Astrocyte (in vitro differentiated cells and primary cell): Measurements from ENCODE around the gene TCAIM. TPM values are rescaled to one million over a fixed set of nuclear protein-coding genes. Genes with fewer than 3 reads are reported as not detected.

ENCODE experiments used
- DNase-seq: peaks from one replicate; pipeline ENCODE4 v3.0.0-alpha.2; 2010; ENCODE audit warnings: low read depth
- FAIRE-seq: peaks from 2 replicates; lab custom pipeline; 2011; peaks lifted over from hg19 to GRCh38; lab: Jason Lieb, UNC
- H2AFZ ChIP-seq: 2 replicates; pipeline ENCODE4 v1.6.0; 2012; ENCODE audit warnings: low read depth, low read length, inconsistent platforms
- H3K27ac ChIP-seq: 2 replicates; pipeline ENCODE4 v1.5.1; 2011; ENCODE audit warnings: low read depth, low read length, inconsistent platforms
- H3K27me3 ChIP-seq: 2 replicates; pipeline ENCODE4 v1.6.0; 2011; ENCODE audit warnings: low read length, inconsistent platforms; ENCODE audit not compliant: insufficient read depth
- H3K36me3 ChIP-seq: 2 replicates; pipeline ENCODE4 v1.5.1; 2011; ENCODE audit warnings: low read length, inconsistent platforms; ENCODE audit not compliant: insufficient read depth
- H3K4me1 ChIP-seq: 2 replicates; pipeline ENCODE4 v1.5.1; 2011; ENCODE audit warnings: low read length, inconsistent platforms; ENCODE audit not compliant: insufficient read depth
- H3K4me2 ChIP-seq: 2 replicates; pipeline ENCODE4 v1.6.0; 2012; ENCODE audit warnings: low read length, inconsistent platforms
- H3K4me3 ChIP-seq: 2 replicates; pipeline ENCODE4 v1.5.1; 2011; ENCODE audit warnings: low read depth, mild to moderate bottlenecking, low read length, inconsistent platforms; ENCODE audit not compliant: insufficient read depth
- H3K79me2 ChIP-seq: 2 replicates; pipeline ENCODE4 v1.6.0; 2012; ENCODE audit warnings: mild to moderate bottlenecking, low read length, inconsistent platforms; ENCODE audit not compliant: insufficient read depth
- H3K9ac ChIP-seq: 2 replicates; pipeline ENCODE4 v1.6.0; 2012; ENCODE audit warnings: mild to moderate bottlenecking, low read length, inconsistent platforms
- H3K9me3 ChIP-seq: 2 replicates; pipeline ENCODE4 v1.5.1; 2012; ENCODE audit warnings: low read depth, mild to moderate bottlenecking, low read length, inconsistent platforms; ENCODE audit not compliant: insufficient read depth
- H4K20me1 ChIP-seq: 2 replicates; pipeline ENCODE4 v1.6.0; 2012; ENCODE audit warnings: low read length, inconsistent platforms; ENCODE audit not compliant: insufficient read depth
- H3K27ac Mint-ChIP-seq: one replicate; pipeline ENCODE4 v1.8.0; 2021; ENCODE audit warnings: mild to moderate bottlenecking, mixed read lengths; ENCODE audit not compliant: unreplicated experiment
- H3K27me3 Mint-ChIP-seq: one replicate; pipeline ENCODE4 v1.8.0; 2021; ENCODE audit warnings: low read depth, mixed read lengths; ENCODE audit not compliant: unreplicated experiment
- H3K36me3 Mint-ChIP-seq: one replicate; pipeline ENCODE4 v1.8.0; 2021; ENCODE audit warnings: low read depth, mixed read lengths; ENCODE audit not compliant: unreplicated experiment
- H3K4me1 Mint-ChIP-seq: one replicate; pipeline ENCODE4 v1.8.0; 2021; ENCODE audit warnings: low read depth, mixed read lengths; ENCODE audit not compliant: unreplicated experiment
- H3K4me3 Mint-ChIP-seq: one replicate; pipeline ENCODE4 v1.8.0; 2021; ENCODE audit warnings: mild to moderate bottlenecking, moderate library complexity, mixed read lengths; ENCODE audit not compliant: unreplicated experiment
- H3K9me3 Mint-ChIP-seq: one replicate; pipeline ENCODE4 v1.8.0; 2021; ENCODE audit warnings: mild to moderate bottlenecking, mixed read lengths; ENCODE audit not compliant: unreplicated experiment
- EZH2 ChIP-seq: IDR thresholded peaks from 2 replicates; pipeline ENCODE4 v1.6.1; 2012; ENCODE audit warnings: mild to moderate bottlenecking, low read length, inconsistent platforms; ENCODE audit not compliant: insufficient read depth
- total RNA-seq: library from RNA; stranded (reverse); gene quantifications from 2 replicates; pipeline ENCODE4 v1.2.1, GENCODE V29; 2021
- TF ChIP-seq, protein P1 (sequence below): IDR thresholded peaks from 2 replicates; pipeline ENCODE4 v1.5.1; 2011; ENCODE audit warnings: low read depth, mild to moderate bottlenecking, inconsistent platforms, low read length, moderate library complexity; ENCODE audit not compliant: insufficient read depth

Gene TCAIM
- total RNA-seq, 1 donor from 2014 or later = 25.5 TPM

DNA sequence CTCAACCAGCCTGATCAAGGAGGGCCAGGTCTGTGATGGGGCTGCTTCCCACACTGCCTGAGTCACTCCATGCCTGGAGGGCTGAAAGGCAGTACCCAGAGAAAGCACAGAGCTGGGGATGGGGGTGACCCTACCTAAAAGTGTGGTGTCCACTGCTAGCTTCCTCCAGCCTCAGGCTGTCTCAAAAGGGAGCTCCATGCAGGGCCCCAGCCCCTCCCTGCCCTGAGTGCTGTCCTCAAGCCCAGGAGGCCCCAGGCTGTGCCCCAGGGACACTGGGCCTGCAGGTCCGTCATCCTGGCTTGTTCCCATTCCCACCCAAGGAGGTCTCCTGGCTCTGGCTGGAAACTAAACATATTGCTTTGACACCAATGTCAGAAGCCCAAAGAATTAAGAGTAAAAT, 82.1 kb downstream of the TCAIM start:
- Histone ChIP-seq H2AFZ (no peak overlapping the region), H3K4me3 (no peak overlapping the region), H3K27me3 (no peaks in the 10 kb centered on the region), H4K20me1 (no peaks in the 10 kb centered on the region), H3K4me1 (no peaks in the 10 kb centered on the region), H3K9ac (no peak overlapping the region), H3K27ac (no peak overlapping the region), H3K79me2 (no peaks in the 10 kb centered on the region), H3K4me2 (no peak overlapping the region), H3K36me3 (no peaks in the 10 kb centered on the region), H3K9me3 (no peaks in the 10 kb centered on the region)
- no peak for FAIRE-seq
- no peak for TF ChIP-seq EZH2
- TF ChIP-seq, protein P1, sequence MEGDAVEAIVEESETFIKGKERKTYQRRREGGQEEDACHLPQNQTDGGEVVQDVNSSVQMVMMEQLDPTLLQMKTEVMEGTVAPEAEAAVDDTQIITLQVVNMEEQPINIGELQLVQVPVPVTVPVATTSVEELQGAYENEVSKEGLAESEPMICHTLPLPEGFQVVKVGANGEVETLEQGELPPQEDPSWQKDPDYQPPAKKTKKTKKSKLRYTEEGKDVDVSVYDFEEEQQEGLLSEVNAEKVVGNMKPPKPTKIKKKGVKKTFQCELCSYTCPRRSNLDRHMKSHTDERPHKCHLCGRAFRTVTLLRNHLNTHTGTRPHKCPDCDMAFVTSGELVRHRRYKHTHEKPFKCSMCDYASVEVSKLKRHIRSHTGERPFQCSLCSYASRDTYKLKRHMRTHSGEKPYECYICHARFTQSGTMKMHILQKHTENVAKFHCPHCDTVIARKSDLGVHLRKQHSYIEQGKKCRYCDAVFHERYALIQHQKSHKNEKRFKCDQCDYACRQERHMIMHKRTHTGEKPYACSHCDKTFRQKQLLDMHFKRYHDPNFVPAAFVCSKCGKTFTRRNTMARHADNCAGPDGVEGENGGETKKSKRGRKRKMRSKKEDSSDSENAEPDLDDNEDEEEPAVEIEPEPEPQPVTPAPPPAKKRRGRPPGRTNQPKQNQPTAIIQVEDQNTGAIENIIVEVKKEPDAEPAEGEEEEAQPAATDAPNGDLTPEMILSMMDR = no peak
- no peak for DNase-seq
- Mint-ChIP-seq H3K9me3 (peaks cover 7% of the 10 kb centered on the region), H3K27ac (no peak overlapping the region), H3K4me1 (no peaks in the 10 kb centered on the region), H3K27me3 (peaks cover 15% of the 10 kb centered on the region), H3K36me3 (peaks cover 3% of the 10 kb centered on the region), H3K4me3 (no peak overlapping the region)

DNA sequence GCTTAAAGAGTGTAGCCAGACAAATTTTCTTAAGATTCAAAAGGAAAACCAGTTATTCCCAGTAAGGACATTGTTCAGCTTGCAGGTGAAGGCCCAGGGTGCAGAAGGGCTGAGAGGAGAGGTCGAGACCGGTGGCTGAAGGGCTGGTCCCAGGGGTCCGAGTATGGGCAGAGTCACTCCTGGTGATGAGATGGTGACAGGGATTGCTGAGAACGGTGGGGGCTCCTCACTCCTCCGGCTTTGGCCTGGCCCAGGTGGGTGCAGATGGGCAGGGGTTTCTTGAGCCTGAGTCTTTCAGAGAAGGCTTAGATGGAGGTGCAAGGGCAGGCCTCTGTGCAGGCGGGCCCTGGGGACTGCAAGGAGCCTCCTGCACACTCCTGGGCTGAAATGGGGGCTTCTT, 82.7 kb downstream of the TCAIM start:
- no peak overlapping the region for H3K4me3 ChIP-seq
- Mint-ChIP-seq H3K36me3 (peaks cover 3% of the 10 kb centered on the region), H3K4me1 (no peaks in the 10 kb centered on the region), H3K27ac (no peak overlapping the region), H3K4me3 (no peak overlapping the region), H3K9me3 (peaks cover 7% of the 10 kb centered on the region), H3K27me3 (peaks cover 15% of the 10 kb centered on the region)
- FAIRE-seq (no peak), DNase-seq (no peak)
- no peaks in the 10 kb centered on the region for H3K79me2 ChIP-seq
- H3K4me1 ChIP-seq = no peaks in the 10 kb centered on the region
- no peaks in the 10 kb centered on the region for H3K36me3 ChIP-seq
- H3K27ac ChIP-seq = no peak overlapping the region
- no peaks in the 10 kb centered on the region for H4K20me1 ChIP-seq
- TF ChIP-seq, protein P1 = no peak
- no peak for TF ChIP-seq EZH2
- H3K4me2 ChIP-seq = no peak overlapping the region
- H3K9ac ChIP-seq = no peak overlapping the region
- no peak overlapping the region for H2AFZ ChIP-seq
- no peaks in the 10 kb centered on the region for H3K9me3 ChIP-seq
- H3K27me3 ChIP-seq = no peaks in the 10 kb centered on the region

- no peak overlapping the region for H3K27ac Mint-ChIP-seq
- H3K4me1 ChIP-seq = no peaks in the 10 kb centered on the region
- no peak overlapping the region for H3K4me3 Mint-ChIP-seq
- DNase-seq = no peak
- no peaks in the 10 kb centered on the region for H3K9me3 ChIP-seq
- TF ChIP-seq, protein P1 = no peak
- TF ChIP-seq EZH2 = no peak
- no peaks in the 10 kb centered on the region for H3K36me3 ChIP-seq
- no peaks in the 10 kb centered on the region for H3K4me1 Mint-ChIP-seq
- H3K9ac ChIP-seq = no peak overlapping the region
- H3K27me3 Mint-ChIP-seq = peaks cover 6% of the 10 kb centered on the region
- no peak overlapping the region for H3K4me3 ChIP-seq
- no peaks in the 10 kb centered on the region for H3K79me2 ChIP-seq
- no peaks in the 10 kb centered on the region for H4K20me1 ChIP-seq
- H3K27ac ChIP-seq = no peak overlapping the region
- peaks cover 2% of the 10 kb centered on the region for H3K9me3 Mint-ChIP-seq
- H2AFZ ChIP-seq = no peak overlapping the region
- no peak overlapping the region for H3K4me2 ChIP-seq
- H3K27me3 ChIP-seq = no peaks in the 10 kb centered on the region
- no peaks in the 10 kb centered on the region for H3K36me3 Mint-ChIP-seq
- FAIRE-seq = no peak
Measured at GRCh38 chr3:44424758-44425157, 86.2 kb downstream of the TCAIM start.
